ENCODE measurements around the gene HYAL1.

- TF ChIP-seq, protein P1, sequence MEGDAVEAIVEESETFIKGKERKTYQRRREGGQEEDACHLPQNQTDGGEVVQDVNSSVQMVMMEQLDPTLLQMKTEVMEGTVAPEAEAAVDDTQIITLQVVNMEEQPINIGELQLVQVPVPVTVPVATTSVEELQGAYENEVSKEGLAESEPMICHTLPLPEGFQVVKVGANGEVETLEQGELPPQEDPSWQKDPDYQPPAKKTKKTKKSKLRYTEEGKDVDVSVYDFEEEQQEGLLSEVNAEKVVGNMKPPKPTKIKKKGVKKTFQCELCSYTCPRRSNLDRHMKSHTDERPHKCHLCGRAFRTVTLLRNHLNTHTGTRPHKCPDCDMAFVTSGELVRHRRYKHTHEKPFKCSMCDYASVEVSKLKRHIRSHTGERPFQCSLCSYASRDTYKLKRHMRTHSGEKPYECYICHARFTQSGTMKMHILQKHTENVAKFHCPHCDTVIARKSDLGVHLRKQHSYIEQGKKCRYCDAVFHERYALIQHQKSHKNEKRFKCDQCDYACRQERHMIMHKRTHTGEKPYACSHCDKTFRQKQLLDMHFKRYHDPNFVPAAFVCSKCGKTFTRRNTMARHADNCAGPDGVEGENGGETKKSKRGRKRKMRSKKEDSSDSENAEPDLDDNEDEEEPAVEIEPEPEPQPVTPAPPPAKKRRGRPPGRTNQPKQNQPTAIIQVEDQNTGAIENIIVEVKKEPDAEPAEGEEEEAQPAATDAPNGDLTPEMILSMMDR (conservative IDR thresholded peaks at IDR 0.05; ENCODE audit: low read length) = no peak
- no peak for TF ChIP-seq EZH2phosphoT487 (IDR thresholded peaks at IDR 0.05; ENCODE audit: borderline replicate concordance)
Observed at GRCh38 chr3:50250514-50250913, 52.9 kb downstream of the HYAL1 start.
